Measurements from ENCODE around the gene NDE1. TPM values are rescaled to one million over a fixed set of nuclear protein-coding genes. Genes with fewer than 3 reads are reported as not detected.

The NDE1 gene
- total and polyA plus RNA-seq, 8 donors, result 37.1 to 71.7 (median 50.7) TPM

GRCh38 chr16:15639061-15639568 is 10.9 kb upstream of the NDE1 start:
- intact Hi-C loops (cut with DNase I), result no loop called here
- ATAC-seq, result no peak
- H3K36me3 ChIP-seq, result peaks cover 0 to 51% of the 10 kb centered on the region in 2 donors

GRCh38 chr16:15640966-15641365 is 9.1 kb upstream of the NDE1 start:
- peaks cover 0 to 32% of the 10 kb centered on the region in 2 donors for H3K36me3 ChIP-seq
- ATAC-seq (no peak), DNase-seq (no peak)
- TF ChIP-seq CTCF (IDR thresholded peaks at IDR 0.05), result no peak
- no peaks in the 10 kb centered on the region for H3K9me3 ChIP-seq
- intact Hi-C loops (cut with DNase I), result no loop called here
- H3K4me3 ChIP-seq, result peak overlapping the region in 1 of 2 donors; percentile 95
- no peaks in the 10 kb centered on the region for H3K27me3 ChIP-seq
- no peak overlapping the region for H3K27ac ChIP-seq
- peaks cover 9 to 55% of the 10 kb centered on the region in 2 donors for H3K4me1 ChIP-seq

More at GRCh38 chr16:15639061-15639568, 10.9 kb upstream of the NDE1 start:
- H3K27me3 ChIP-seq, result no peaks in the 10 kb centered on the region
- DNase-seq, result no peak
- peaks cover 9 to 49% of the 10 kb centered on the region in 2 donors for H3K4me1 ChIP-seq
- no peak overlapping the region for H3K27ac ChIP-seq
- TF ChIP-seq CTCF (IDR thresholded peaks at IDR 0.05), result no peak
- H3K9me3 ChIP-seq, result no peaks in the 10 kb centered on the region
- no peak overlapping the region for H3K4me3 ChIP-seq

- Histone ChIP-seq H3K27me3 (no peaks in the 10 kb centered on the region), H3K4me1 (peaks cover 9 to 46% of the 10 kb centered on the region in 2 donors), H3K4me3 (peak overlapping the region; percentile 69 to 95), H3K36me3 (peaks cover 0 to 23% of the 10 kb centered on the region in 2 donors), H3K27ac (peak overlapping the region; percentile 97 to 98), H3K9me3 (no peaks in the 10 kb centered on the region)
- TF ChIP-seq CTCF (IDR thresholded peaks at IDR 0.05), result no peak
- intact Hi-C loops (cut with DNase I), result no loop called here
- ATAC-seq, result no peak
- no peak for DNase-seq
These were observed 8.1 kb upstream of the NDE1 start for GRCh38 chr16:15641753-15642556.

GRCh38 chr16:15642557-15643047 is 7.4 kb upstream of the NDE1 start:
- Histone ChIP-seq H3K36me3 (peaks cover 0 to 16% of the 10 kb centered on the region in 2 donors), H3K9me3 (no peaks in the 10 kb centered on the region), H3K4me3 (peak overlapping the region; percentile 69 to 95), H3K27me3 (no peaks in the 10 kb centered on the region), H3K27ac (peak overlapping the region; percentile 97 to 98), H3K4me1 (peaks cover 9 to 46% of the 10 kb centered on the region in 2 donors)
- peak; percentile 19 to 32 for TF ChIP-seq CTCF (IDR thresholded peaks at IDR 0.05)
- intact Hi-C loops (cut with DNase I), result no loop called here
- DNase-seq (peak in 3 of 4 donors; percentile 61 to 88 (median 73)), ATAC-seq (peak; percentile 66)
